SK-N-MC (cell line): Measurements from ENCODE around the gene ASPHD1.
"Not testable (repeated sequence)": the region's sequence is repeated elsewhere in the genome, so short reads cannot be mapped to it uniquely, and the experiment has no call there.

Experiments
- DNase-seq: peaks from one replicate; pipeline ENCODE4 v3.0.0-alpha.2; 2011; ENCODE audit warnings: low read depth, low spot score
- H3K27ac ChIP-seq: fragments of 200-600 bp; sonication (generic); 2 replicates; pipeline ENCODE4 v1.5.1; 2016; ENCODE audit warnings: mixed run types
- H3K36me3 ChIP-seq: fragments of 200-600 bp; sonication (generic); 2 replicates; pipeline ENCODE4 v1.6.1; 2017; ENCODE audit warnings: antibody characterized with exemption, low read length, mixed read lengths; ENCODE audit not compliant: insufficient read depth
- H3K4me3 ChIP-seq: fragments of 200-600 bp; sonication (generic); 2 replicates; pipeline ENCODE4 v1.5.1; 2016
- H3K9ac ChIP-seq: fragments of 200-600 bp; sonication (generic); 2 replicates; pipeline ENCODE4 v1.8.0; 2017; ENCODE audit warnings: mixed run types, mixed read lengths; ENCODE audit not compliant: insufficient read length
- H3K9me3 ChIP-seq: fragments of 200-600 bp; sonication (generic); 2 replicates; pipeline ENCODE4 v1.6.1; 2017; ENCODE audit warnings: low read depth, mild to moderate bottlenecking, antibody characterized with exemption, low read length, moderate library complexity, mixed read lengths
- EZH2 ChIP-seq: fragments of 200-600 bp; sonication (generic); IDR thresholded peaks from one replicate; pipeline ENCODE4 v1.6.1; 2017; ENCODE audit warnings: antibody characterized with exemption
- FOXP2 ChIP-seq: optimal IDR thresholded peaks from 2 replicates; pipeline ENCODE3; 2011; ENCODE audit warnings: mild to moderate bottlenecking, moderate library complexity; ENCODE audit not compliant: insufficient read depth; ENCODE audit errors: extremely low read length, control extremely low read depth
- POLR2AphosphoS5 ChIP-seq: IDR thresholded peaks from 2 replicates; pipeline ENCODE4 v1.6.1; 2012; ENCODE audit warnings: mild to moderate bottlenecking, low read depth, low read length, borderline replicate concordance

The ASPHD1 gene

DNA sequence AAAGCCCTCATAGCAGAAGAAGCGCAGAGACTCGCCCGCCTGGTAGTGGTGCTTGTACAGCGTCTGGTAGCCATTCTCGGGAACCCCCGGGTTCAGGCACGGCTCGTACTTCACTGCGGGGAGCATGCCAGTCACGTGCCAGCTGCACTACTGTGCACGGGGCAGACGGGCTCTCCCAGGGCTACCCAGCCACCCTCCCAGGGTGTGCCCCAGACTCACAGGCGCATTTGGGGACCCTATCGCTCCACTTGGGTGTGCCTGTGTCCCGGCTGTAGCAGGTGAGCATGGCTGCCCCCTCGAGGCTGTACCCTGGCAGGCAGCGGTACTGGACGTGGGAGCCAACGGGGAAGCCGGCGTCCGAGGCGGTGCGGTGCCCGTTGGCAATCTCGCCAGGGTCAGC is 27.0 kb upstream of the ASPHD1 start:
- Histone ChIP-seq H3K9me3 (no peaks in the 10 kb centered on the region), H3K4me3 (no peak overlapping the region)
- TF ChIP-seq FOXP2 (no peak), EZH2 (no peak), POLR2AphosphoS5 (no peak)

DNA sequence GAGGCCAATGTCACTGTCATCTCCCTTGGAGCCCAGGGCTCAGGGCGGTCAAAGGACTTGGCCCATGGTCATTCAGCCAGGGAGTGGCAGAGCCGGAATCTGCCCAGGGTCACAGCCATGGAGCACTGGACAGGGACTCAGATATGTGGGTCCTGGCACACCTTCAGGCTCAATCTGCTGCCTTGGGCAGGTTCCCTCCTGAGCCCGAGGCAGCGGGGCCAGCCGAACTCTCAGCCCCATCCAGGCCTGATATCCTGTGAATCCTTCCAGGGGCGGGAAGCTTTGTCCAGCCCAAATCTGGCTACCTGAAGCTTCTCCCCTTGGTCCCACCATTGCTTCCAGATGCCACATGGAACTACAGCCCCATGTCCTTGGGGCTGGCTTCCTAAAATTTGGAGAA is 25.1 kb upstream of the ASPHD1 start:
- no peak overlapping the region for H3K9ac ChIP-seq
- no peak for TF ChIP-seq POLR2AphosphoS5
- no peak for TF ChIP-seq FOXP2
- TF ChIP-seq EZH2, result no peak

More for the DNA sequence above, 27.0 kb upstream of the ASPHD1 start:
- Histone ChIP-seq H3K36me3 (no peaks in the 10 kb centered on the region), H3K9ac (no peak overlapping the region), H3K27ac (no peak overlapping the region)
- DNase-seq, result no peak

DNA sequence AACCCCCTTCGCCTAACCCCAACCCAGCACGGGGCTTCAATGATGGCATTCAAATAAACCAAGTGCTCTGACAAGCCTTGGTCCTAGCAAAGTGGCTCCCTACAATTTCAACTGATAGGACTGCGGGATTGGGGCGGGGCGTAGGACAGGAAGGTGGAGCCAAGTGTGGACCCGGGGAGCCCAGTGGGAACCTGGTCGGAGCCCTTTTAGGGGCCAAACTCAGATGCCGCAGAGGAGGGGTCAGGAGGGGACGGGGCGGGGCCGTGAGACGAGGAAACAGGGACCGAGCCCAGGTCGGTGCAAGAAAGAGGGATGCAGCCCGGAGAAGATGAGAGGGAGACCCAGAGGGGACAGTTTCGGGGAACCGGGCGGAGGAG is 24.1 kb upstream of the ASPHD1 start:
- no peak overlapping the region for H3K27ac ChIP-seq
- no peak overlapping the region for H3K9ac ChIP-seq
- no peaks in the 10 kb centered on the region for H3K36me3 ChIP-seq
- TF ChIP-seq FOXP2 (no peak), POLR2AphosphoS5 (no peak), EZH2 (no peak)
- no peaks in the 10 kb centered on the region for H3K9me3 ChIP-seq
- DNase-seq, result no peak
- no peak overlapping the region for H3K4me3 ChIP-seq

More for the DNA sequence above, 25.1 kb upstream of the ASPHD1 start:
- H3K9me3 ChIP-seq, result no peaks in the 10 kb centered on the region
- H3K4me3 ChIP-seq, result no peak overlapping the region
- H3K27ac ChIP-seq, result no peak overlapping the region
- no peaks in the 10 kb centered on the region for H3K36me3 ChIP-seq
- no peak for DNase-seq

DNA sequence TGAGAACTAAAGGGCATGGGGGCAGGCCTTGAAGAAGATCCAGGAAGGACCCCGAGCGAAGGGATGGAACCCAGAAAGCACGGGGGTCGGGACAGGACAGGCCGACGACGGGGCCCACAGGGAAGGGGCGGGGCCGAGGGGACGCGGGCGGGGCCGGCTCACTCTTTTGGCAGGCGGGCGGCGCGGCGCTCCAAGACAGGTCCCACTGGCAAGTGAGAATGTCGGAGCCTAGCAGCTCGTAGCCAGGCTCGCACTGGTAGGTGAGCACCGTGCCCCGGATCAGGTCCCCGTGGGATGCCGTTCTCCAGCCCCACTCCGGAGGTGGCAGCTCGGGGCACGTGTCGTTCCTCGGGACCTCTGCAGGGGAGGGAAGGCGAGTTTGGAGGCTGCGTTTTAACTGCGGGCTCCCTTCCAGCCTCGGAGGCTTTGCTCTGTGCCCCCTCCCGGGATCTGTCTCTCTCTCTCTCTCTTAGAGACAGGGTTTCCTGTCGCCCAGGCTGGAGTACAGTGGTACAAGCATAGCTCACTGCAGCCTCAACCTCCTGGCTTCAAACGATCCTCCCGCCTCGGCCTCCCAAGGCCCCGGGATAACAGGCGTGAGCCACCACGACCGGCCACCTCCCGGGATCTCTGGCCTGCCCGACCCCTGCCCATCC is 23.6 kb upstream of the ASPHD1 start:
- peak overlapping the region; percentile 62 for H3K4me3 ChIP-seq
- TF ChIP-seq POLR2AphosphoS5, result no peak
- TF ChIP-seq EZH2, result no peak
- TF ChIP-seq FOXP2, result no peak
- no peaks in the 10 kb centered on the region for H3K9me3 ChIP-seq
- no peak overlapping the region for H3K27ac ChIP-seq
- no peaks in the 10 kb centered on the region for H3K36me3 ChIP-seq
- no peak overlapping the region for H3K9ac ChIP-seq
- DNase-seq, result no peak

DNA sequence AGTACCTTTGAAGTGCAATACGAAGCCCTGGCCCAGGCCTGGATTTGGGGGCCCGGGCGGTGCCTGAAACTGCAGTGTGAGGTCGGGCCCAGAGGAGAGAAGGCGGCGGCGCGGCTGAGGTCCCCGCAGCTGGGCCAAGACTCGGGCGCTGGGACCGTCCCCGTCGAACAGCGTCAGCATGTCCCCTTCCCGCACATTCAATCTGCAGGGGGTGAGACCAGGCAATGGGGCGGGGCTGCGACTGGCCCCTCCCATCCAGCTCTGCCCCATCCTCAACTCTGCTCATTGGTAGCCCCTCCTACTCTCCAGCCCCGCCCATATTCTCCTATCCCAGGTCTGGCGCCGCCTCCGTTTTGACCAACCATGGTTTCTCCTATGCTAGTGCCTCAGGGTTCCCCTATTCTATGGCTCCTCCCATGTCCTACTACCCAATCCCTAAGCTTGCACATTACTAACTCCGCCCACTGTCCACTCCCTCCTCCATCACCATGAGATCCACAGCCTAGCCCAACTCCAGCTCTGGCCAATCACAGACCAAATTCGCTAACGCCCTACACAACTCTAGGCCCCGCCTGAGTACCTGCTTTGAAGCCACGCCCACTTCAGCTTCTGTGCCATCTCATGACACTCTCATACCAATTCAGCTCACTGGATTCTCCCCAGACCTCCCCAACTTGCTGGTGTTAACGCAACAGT is 22.9 kb upstream of the ASPHD1 start:
- DNase-seq, result peak; percentile 51
- H3K27ac ChIP-seq, result no peak overlapping the region
- no peak overlapping the region for H3K9ac ChIP-seq
- no peaks in the 10 kb centered on the region for H3K36me3 ChIP-seq
- no peak for TF ChIP-seq EZH2
- no peak for TF ChIP-seq POLR2AphosphoS5
- TF ChIP-seq FOXP2, result no peak
- H3K9me3 ChIP-seq, result no peaks in the 10 kb centered on the region
- H3K4me3 ChIP-seq, result peak overlapping the region; percentile 62

DNA sequence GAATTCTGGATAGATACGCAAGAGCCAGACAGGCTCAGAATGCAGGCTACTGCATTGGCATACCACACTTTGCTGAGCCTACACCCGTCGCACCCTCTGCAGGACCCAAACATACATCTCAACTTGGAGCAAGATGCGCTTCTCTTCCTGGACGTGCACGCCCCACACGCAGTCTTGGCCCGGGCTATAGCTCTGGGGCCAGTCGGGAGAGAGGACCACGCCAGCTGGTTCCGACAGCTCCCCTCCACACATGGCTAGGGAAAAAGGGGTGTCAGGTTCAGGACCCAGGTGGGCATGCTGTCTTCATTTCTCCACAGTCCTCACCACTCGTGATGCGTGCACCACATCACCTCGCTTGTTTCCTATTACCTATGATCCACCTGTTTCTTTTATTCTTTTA is 22.1 kb upstream of the ASPHD1 start:
- Histone ChIP-seq H3K36me3 (no peaks in the 10 kb centered on the region), H3K9me3 (no peaks in the 10 kb centered on the region), H3K27ac (no peak overlapping the region), H3K4me3 (no peak overlapping the region; the same call in 1 of the 2 replicates), H3K9ac (no peak overlapping the region)
- TF ChIP-seq POLR2AphosphoS5 (no peak), EZH2 (no peak), FOXP2 (no peak)
- DNase-seq, result no peak

DNA sequence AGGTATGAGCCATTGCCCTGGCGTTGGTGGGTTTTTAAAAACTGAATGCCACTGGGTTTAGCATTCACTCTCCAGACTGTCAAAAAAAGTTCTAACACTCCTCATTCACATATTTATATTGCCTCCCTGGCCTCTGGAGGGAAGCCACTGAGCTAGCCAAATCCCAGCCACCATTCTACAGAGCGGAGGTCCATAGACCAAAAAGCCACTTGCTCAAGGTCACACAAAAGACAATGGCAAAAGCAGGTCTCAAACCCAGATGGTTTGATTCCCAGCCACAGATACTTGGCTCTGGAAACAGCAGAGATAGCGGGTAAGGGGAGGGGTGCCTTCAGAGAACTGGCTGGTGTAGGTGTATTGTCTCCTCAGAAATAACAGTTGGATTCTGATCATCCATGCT is 19.2 kb upstream of the ASPHD1 start:
- Histone ChIP-seq H3K27ac (no peak overlapping the region), H3K4me3 (no peak overlapping the region), H3K9me3 (no peaks in the 10 kb centered on the region), H3K9ac (no peak overlapping the region), H3K36me3 (no peaks in the 10 kb centered on the region)
- TF ChIP-seq POLR2AphosphoS5, result no peak
- no peak for TF ChIP-seq EZH2
- no peak for TF ChIP-seq FOXP2
- DNase-seq, result no peak

DNA sequence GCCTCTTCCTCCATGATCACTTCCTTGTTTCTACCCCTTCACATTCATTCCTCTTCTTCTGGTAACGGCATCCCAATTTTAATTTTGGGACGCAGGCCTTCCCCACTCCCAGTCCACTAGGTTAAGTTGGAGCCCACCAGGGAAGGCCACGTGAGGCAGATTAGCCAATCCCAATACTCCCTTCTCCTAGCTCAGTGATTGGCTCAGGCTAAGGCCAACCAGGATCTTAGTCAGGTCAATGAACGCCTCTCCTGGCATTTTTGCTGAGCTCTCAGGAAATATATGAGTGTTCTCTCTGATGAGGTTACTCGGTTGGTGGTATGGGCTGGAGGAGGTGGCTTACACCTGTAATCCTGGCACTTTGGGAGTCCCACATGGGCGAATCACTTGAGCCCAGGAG is 16.3 kb upstream of the ASPHD1 start:
- no peak for DNase-seq
- Histone ChIP-seq H3K9ac (no peak overlapping the region), H3K27ac (no peak overlapping the region), H3K36me3 (no peaks in the 10 kb centered on the region), H3K9me3 (no peaks in the 10 kb centered on the region), H3K4me3 (no peak overlapping the region)
- TF ChIP-seq POLR2AphosphoS5 (no peak), EZH2 (no peak), FOXP2 (no peak)

DNA sequence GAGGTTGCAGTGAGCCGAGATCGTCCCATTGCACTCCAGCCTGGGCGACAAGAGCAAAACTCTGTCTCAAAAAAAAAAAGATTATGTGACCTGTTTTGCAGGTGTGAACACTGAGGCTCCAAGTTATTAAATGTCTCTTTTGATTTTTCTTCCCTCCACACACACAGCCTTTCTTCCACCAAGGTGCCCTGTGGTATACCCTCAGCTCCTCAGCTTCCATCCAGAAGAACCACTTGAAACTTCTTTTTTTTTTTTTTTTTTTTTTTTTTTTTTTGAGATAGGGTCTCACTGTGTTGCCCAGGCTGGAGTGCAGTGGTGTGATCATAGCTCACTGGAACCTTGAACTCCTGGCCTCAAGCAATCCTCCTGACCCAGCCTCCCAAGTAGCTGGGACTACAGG is 10.9 kb upstream of the ASPHD1 start:
- H3K27ac ChIP-seq, DNase-seq, H3K4me3 ChIP-seq, H3K36me3 ChIP-seq, H3K9ac ChIP-seq, H3K9me3 ChIP-seq: not testable (repeated sequence)
